ENCODE data around the gene VGLL4. TPM values are rescaled to one million over a fixed set of nuclear protein-coding genes. Genes with fewer than 3 reads are reported as not detected.

The VGLL4 gene
- total RNA-seq, 5 donors from 2014 or later (not counting 1 experiment from before 2014, with no cell fraction given) = 24.7 to 33.4 (median 28.4) TPM

- ChIA-PET CTCF (no interaction called here), POLR2A (no interaction called here)
- Histone ChIP-seq H3K27ac (ENCODE audit: low read length) (no peak overlapping the region), H3K9me3 (no peaks in the 10 kb centered on the region), H3K4me3 (ENCODE audit: control insufficient read depth in 1 of 2, extremely low read depth in 1 of 2, low read length in 1 of 2) (no peak overlapping the region), H3K27me3 (replicated peaks in 1 of 2; ENCODE audit: control insufficient read depth in 2 of 2, extremely low read depth in 1 of 2, insufficient read depth in 2 of 2, low read length in 1 of 2) (no peaks in the 10 kb centered on the region), H3K36me3 (ENCODE audit: control insufficient read depth in 2 of 2, extremely low read depth in 1 of 2, insufficient read depth in 1 of 2, low read length in 1 of 2) (no peaks in the 10 kb centered on the region), H3K4me1 (ENCODE audit: control insufficient read depth in 1 of 2, extremely low read depth in 1 of 2, insufficient read depth in 2 of 2, low read length in 2 of 2) (no peaks in the 10 kb centered on the region)
- peaks cover 10% of the 10 kb centered on the region for H3K36me3 Mint-ChIP-seq
- no peaks in the 10 kb centered on the region for H3K27me3 Mint-ChIP-seq
- WGBS (ENCODE audit: insufficient coverage) = 88% methylated on average over 7 of the region's 14 CpGs
- no peak overlapping the region for H3K4me3 Mint-ChIP-seq
- ATAC-seq (replicated peaks in 1 of 4) = no peak
- H3K9me3 Mint-ChIP-seq = no peaks in the 10 kb centered on the region
- H3K4me1 Mint-ChIP-seq = peaks cover 0 to 5% (median 0%) of the 10 kb centered on the region in 3 donors
- DNase-seq = no peak
- no peak overlapping the region for H3K27ac Mint-ChIP-seq
Observed at GRCh38 chr3:11680509-11680908, 36.8 kb upstream of the VGLL4 start.

DNA sequence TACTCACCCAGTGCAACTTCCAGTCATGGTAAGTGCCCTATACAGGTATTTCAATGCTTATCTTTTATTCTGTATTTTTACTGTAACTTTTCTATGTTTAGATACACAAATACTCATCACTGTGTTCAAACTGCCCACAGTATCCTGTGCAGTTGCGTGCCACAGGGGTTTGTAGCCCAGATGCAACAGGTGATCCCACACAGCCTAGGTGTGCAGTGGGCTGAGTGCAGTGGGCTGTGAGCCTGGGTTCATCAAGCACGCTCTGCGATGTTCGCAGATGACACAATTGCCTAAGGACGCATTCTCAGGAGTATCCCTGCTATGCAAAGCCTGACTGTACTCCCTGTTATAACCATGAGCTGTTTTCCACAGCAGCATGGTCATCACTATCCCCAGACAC, 36.2 kb upstream of the VGLL4 start:
- H3K36me3 Mint-ChIP-seq = peaks cover 10% of the 10 kb centered on the region
- no peak for ATAC-seq (replicated peaks in 1 of 4)
- H3K27me3 Mint-ChIP-seq = no peaks in the 10 kb centered on the region
- H3K4me1 ChIP-seq (ENCODE audit: control insufficient read depth in 1 of 2, extremely low read depth in 1 of 2, insufficient read depth in 2 of 2, low read length in 2 of 2) = no peaks in the 10 kb centered on the region
- DNase-seq = no peak
- 93% methylated on average over 3 of the region's 5 CpGs for WGBS (ENCODE audit: insufficient coverage)
- peaks cover 0 to 5% (median 0%) of the 10 kb centered on the region in 3 donors for H3K4me1 Mint-ChIP-seq
- no peak overlapping the region for H3K4me3 Mint-ChIP-seq
- CTCF ChIA-PET = no interaction called here
- no peak overlapping the region for H3K27ac ChIP-seq (ENCODE audit: low read length)
- no peaks in the 10 kb centered on the region for H3K9me3 Mint-ChIP-seq
- no peaks in the 10 kb centered on the region for H3K9me3 ChIP-seq
- H3K4me3 ChIP-seq (ENCODE audit: control insufficient read depth in 1 of 2, extremely low read depth in 1 of 2, low read length in 1 of 2) = no peak overlapping the region
- H3K27me3 ChIP-seq (replicated peaks in 1 of 2; ENCODE audit: control insufficient read depth in 2 of 2, extremely low read depth in 1 of 2, insufficient read depth in 2 of 2, low read length in 1 of 2) = no peaks in the 10 kb centered on the region
- H3K36me3 ChIP-seq (ENCODE audit: control insufficient read depth in 2 of 2, extremely low read depth in 1 of 2, insufficient read depth in 1 of 2, low read length in 1 of 2) = no peaks in the 10 kb centered on the region
- H3K27ac Mint-ChIP-seq = no peak overlapping the region
- POLR2A ChIA-PET = no interaction called here

DNA sequence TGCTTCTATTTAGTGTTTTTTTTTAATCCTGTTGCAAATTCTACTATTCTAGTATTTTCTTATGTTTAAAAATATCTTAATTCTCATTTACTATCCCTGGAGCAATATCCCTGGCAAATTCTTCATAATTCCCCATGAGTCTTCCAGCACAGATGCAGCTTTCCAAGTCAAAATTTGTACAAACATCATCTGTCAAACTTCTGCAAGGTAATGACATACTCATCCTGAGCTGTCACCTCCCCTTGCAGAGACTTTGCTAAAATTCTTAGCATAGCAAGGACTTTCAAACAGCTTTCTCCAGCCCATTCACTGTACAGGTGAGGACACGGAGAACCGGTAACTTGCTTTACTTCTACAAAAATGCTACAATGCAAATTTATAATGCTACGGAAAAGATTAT, 28.6 kb upstream of the VGLL4 start:
- Mint-ChIP-seq H3K27me3 (no peaks in the 10 kb centered on the region), H3K27ac (no peak overlapping the region), H3K9me3 (no peaks in the 10 kb centered on the region), H3K36me3 (no peaks in the 10 kb centered on the region), H3K4me3 (no peak overlapping the region), H3K4me1 (peaks cover 0 to 8% (median 3%) of the 10 kb centered on the region in 3 donors)
- Histone ChIP-seq H3K9me3 (no peaks in the 10 kb centered on the region), H3K4me3 (ENCODE audit: control insufficient read depth in 1 of 2, extremely low read depth in 1 of 2, low read length in 1 of 2) (no peak overlapping the region), H3K27me3 (replicated peaks in 1 of 2; ENCODE audit: control insufficient read depth in 2 of 2, extremely low read depth in 1 of 2, insufficient read depth in 2 of 2, low read length in 1 of 2) (no peaks in the 10 kb centered on the region), H3K4me1 (ENCODE audit: control insufficient read depth in 1 of 2, extremely low read depth in 1 of 2, insufficient read depth in 2 of 2, low read length in 2 of 2) (no peaks in the 10 kb centered on the region), H3K27ac (ENCODE audit: low read length) (no peak overlapping the region), H3K36me3 (ENCODE audit: control insufficient read depth in 2 of 2, extremely low read depth in 1 of 2, insufficient read depth in 1 of 2, low read length in 1 of 2) (no peaks in the 10 kb centered on the region)
- no CpG with 5 or more reads among the region's 3 CpGs for WGBS (ENCODE audit: insufficient coverage)
- CTCF ChIA-PET = interaction anchor here in 1 of 2 donors (0.5 kb wide), 1 partner anchor 50 kb away, joined by 4 read pairs; no protein-coding TSS in a partner anchor
- ATAC-seq (replicated peaks in 1 of 4) (no peak), DNase-seq (no peak)
- POLR2A ChIA-PET = no interaction called here

DNA sequence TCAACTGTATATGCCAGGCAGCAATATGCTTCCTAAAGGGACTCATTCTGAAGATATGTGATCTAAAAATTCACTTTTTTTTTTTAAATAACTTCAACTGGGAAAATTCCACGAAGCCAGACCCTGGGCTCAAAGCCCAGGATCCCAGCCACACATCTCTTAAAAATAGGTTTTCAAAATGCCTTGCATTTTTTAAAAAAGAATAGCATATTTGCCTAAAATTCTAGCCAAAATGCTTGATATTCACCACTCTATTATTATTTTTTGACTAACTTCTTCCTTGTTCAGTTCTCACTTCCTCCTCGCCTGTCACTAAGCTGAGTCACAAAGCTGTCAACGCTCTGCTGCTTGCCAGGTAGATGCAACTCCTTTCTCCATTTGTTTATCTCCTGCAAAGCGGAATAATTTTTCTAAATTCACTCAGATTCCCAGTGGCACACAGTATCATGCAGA, 28.0 kb upstream of the VGLL4 start:
- ChIA-PET CTCF (interaction anchor here in 1 of 2 donors (0.5 kb wide), 1 partner anchor 51 kb away, joined by 4 read pairs; no protein-coding TSS in a partner anchor), POLR2A (no interaction called here)
- Mint-ChIP-seq H3K27ac (no peak overlapping the region), H3K27me3 (no peaks in the 10 kb centered on the region), H3K9me3 (no peaks in the 10 kb centered on the region), H3K36me3 (no peaks in the 10 kb centered on the region), H3K4me1 (peaks cover 0 to 8% (median 3%) of the 10 kb centered on the region in 3 donors), H3K4me3 (no peak overlapping the region)
- no peaks in the 10 kb centered on the region for H3K27me3 ChIP-seq (replicated peaks in 1 of 2; ENCODE audit: control insufficient read depth in 2 of 2, extremely low read depth in 1 of 2, insufficient read depth in 2 of 2, low read length in 1 of 2)
- H3K27ac ChIP-seq (ENCODE audit: low read length) = no peak overlapping the region
- no peak for ATAC-seq (replicated peaks in 1 of 4)
- no peaks in the 10 kb centered on the region for H3K9me3 ChIP-seq
- H3K36me3 ChIP-seq (ENCODE audit: control insufficient read depth in 2 of 2, extremely low read depth in 1 of 2, insufficient read depth in 1 of 2, low read length in 1 of 2) = no peaks in the 10 kb centered on the region
- 73% methylated on average over 2 of the region's 4 CpGs for WGBS (ENCODE audit: insufficient coverage)
- H3K4me1 ChIP-seq (ENCODE audit: control insufficient read depth in 1 of 2, extremely low read depth in 1 of 2, insufficient read depth in 2 of 2, low read length in 2 of 2) = no peaks in the 10 kb centered on the region
- no peak for DNase-seq
- H3K4me3 ChIP-seq (ENCODE audit: control insufficient read depth in 1 of 2, extremely low read depth in 1 of 2, low read length in 1 of 2) = no peak overlapping the region

GRCh38 chr3:11668243-11669235, 24.8 kb upstream of the VGLL4 start:
- Histone ChIP-seq H3K4me3 (ENCODE audit: control insufficient read depth in 1 of 2, extremely low read depth in 1 of 2, low read length in 1 of 2) (no peak overlapping the region), H3K36me3 (ENCODE audit: control insufficient read depth in 2 of 2, extremely low read depth in 1 of 2, insufficient read depth in 1 of 2, low read length in 1 of 2) (no peaks in the 10 kb centered on the region), H3K27ac (ENCODE audit: low read length) (no peak overlapping the region), H3K27me3 (replicated peaks in 1 of 2; ENCODE audit: control insufficient read depth in 2 of 2, extremely low read depth in 1 of 2, insufficient read depth in 2 of 2, low read length in 1 of 2) (no peaks in the 10 kb centered on the region), H3K9me3 (no peaks in the 10 kb centered on the region), H3K4me1 (ENCODE audit: control insufficient read depth in 1 of 2, extremely low read depth in 1 of 2, insufficient read depth in 2 of 2, low read length in 2 of 2) (no peaks in the 10 kb centered on the region)
- DNase-seq (no peak), ATAC-seq (replicated peaks in 1 of 4) (no peak)
- ChIA-PET POLR2A (no interaction called here), CTCF (no interaction called here)
- no peaks in the 10 kb centered on the region for H3K36me3 Mint-ChIP-seq
- H3K4me1 Mint-ChIP-seq = peaks cover 0 to 8% (median 3%) of the 10 kb centered on the region in 3 donors
- no peak overlapping the region for H3K4me3 Mint-ChIP-seq
- no peak overlapping the region for H3K27ac Mint-ChIP-seq
- no peaks in the 10 kb centered on the region for H3K27me3 Mint-ChIP-seq
- H3K9me3 Mint-ChIP-seq = no peaks in the 10 kb centered on the region
- 69% methylated on average over 5 of the region's 9 CpGs for WGBS (ENCODE audit: insufficient coverage)

- no peaks in the 10 kb centered on the region for H3K36me3 ChIP-seq (ENCODE audit: control insufficient read depth in 2 of 2, extremely low read depth in 1 of 2, insufficient read depth in 1 of 2, low read length in 1 of 2)
- 92% methylated on average over 7 of the region's 10 CpGs for WGBS (ENCODE audit: insufficient coverage)
- H3K9me3 ChIP-seq = no peaks in the 10 kb centered on the region
- Mint-ChIP-seq H3K36me3 (peaks cover 6% of the 10 kb centered on the region), H3K27ac (no peak overlapping the region), H3K9me3 (peaks cover 0 to 3% (median 0%) of the 10 kb centered on the region in 3 donors), H3K4me1 (peaks cover 0 to 3% (median 0%) of the 10 kb centered on the region in 3 donors), H3K27me3 (no peaks in the 10 kb centered on the region), H3K4me3 (no peak overlapping the region)
- POLR2A ChIA-PET = no interaction called here
- ATAC-seq (replicated peaks in 1 of 4) = no peak
- H3K4me3 ChIP-seq (ENCODE audit: control insufficient read depth in 1 of 2, extremely low read depth in 1 of 2, low read length in 1 of 2) = no peak overlapping the region
- no peaks in the 10 kb centered on the region for H3K4me1 ChIP-seq (ENCODE audit: control insufficient read depth in 1 of 2, extremely low read depth in 1 of 2, insufficient read depth in 2 of 2, low read length in 2 of 2)
- CTCF ChIA-PET = no interaction called here
- no peaks in the 10 kb centered on the region for H3K27me3 ChIP-seq (replicated peaks in 1 of 2; ENCODE audit: control insufficient read depth in 2 of 2, extremely low read depth in 1 of 2, insufficient read depth in 2 of 2, low read length in 1 of 2)
- no peak for DNase-seq
- no peak overlapping the region for H3K27ac ChIP-seq (ENCODE audit: low read length)
Observed at GRCh38 chr3:11665331-11665730, 21.6 kb upstream of the VGLL4 start.
